ENCODE data around the gene LLGL1.

LLGL1 gene

DNA sequence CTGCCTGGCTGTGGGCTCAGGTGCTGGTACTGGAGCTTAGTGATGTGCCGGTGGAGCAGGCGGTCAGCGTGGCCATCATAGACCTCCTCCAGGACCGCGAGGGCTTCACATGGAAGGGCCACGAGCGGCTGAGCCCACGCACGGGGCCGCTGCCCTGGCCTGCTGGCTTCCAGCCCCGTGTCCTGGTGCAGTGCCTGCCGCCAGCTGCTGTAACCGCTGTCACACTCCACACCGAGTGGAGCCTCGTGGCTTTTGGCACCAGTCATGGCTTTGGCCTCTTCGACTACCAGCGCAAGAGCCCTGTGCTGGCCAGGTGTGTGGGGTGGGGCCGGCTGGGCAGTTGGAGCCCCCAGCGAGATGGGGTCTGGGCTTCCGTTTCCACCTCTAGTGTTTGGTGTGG lies 12.0 kb downstream of the LLGL1 start:
- TF ChIP-seq POLR2AphosphoS5 (IDR thresholded peaks at IDR 0.05; ENCODE audit: low read depth, low read length) (no peak), TAF1 (IDR thresholded peaks at IDR 0.05; ENCODE audit: borderline replicate concordance, insufficient read depth, low read length) (no peak), SIN3A (IDR thresholded peaks at IDR 0.05; ENCODE audit: borderline replicate concordance, insufficient read depth, low read length) (no peak), FOXP2 (optimal IDR thresholded peaks at IDR 0.05; ENCODE audit: borderline replicate concordance, extremely low read depth, extremely low read length, insufficient read depth) (no peak)
- TF ChIP-seq, protein P1, sequence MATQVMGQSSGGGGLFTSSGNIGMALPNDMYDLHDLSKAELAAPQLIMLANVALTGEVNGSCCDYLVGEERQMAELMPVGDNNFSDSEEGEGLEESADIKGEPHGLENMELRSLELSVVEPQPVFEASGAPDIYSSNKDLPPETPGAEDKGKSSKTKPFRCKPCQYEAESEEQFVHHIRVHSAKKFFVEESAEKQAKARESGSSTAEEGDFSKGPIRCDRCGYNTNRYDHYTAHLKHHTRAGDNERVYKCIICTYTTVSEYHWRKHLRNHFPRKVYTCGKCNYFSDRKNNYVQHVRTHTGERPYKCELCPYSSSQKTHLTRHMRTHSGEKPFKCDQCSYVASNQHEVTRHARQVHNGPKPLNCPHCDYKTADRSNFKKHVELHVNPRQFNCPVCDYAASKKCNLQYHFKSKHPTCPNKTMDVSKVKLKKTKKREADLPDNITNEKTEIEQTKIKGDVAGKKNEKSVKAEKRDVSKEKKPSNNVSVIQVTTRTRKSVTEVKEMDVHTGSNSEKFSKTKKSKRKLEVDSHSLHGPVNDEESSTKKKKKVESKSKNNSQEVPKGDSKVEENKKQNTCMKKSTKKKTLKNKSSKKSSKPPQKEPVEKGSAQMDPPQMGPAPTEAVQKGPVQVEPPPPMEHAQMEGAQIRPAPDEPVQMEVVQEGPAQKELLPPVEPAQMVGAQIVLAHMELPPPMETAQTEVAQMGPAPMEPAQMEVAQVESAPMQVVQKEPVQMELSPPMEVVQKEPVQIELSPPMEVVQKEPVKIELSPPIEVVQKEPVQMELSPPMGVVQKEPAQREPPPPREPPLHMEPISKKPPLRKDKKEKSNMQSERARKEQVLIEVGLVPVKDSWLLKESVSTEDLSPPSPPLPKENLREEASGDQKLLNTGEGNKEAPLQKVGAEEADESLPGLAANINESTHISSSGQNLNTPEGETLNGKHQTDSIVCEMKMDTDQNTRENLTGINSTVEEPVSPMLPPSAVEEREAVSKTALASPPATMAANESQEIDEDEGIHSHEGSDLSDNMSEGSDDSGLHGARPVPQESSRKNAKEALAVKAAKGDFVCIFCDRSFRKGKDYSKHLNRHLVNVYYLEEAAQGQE (IDR thresholded peaks at IDR 0.05; ENCODE audit: insufficient read depth in 1 of 2, low read depth in 2 of 2, low read length in 2 of 2): no peak

DNA sequence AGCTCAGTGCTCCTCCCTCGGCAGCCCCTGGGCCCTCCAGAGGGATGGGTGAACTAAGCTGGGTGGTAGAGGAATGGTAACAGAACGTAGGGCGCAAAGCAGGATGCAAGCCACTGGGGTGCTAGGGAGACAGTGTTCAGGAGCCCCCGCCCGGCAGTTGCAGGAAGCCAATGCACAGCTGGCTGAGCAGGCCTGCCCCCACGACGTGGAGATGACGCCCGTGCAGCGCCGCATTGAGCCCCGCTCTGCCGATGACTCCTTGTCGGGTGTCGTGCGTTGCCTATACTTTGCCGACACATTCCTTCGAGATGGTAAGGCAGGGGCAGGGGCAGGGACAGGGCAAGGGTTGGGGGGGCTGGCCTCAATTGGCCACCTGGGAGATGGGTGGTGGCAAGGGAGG lies 12.9 kb downstream of the LLGL1 start:
- TF ChIP-seq FOXP2 (optimal IDR thresholded peaks at IDR 0.05; ENCODE audit: borderline replicate concordance, extremely low read depth, extremely low read length, insufficient read depth): no peak
- TF ChIP-seq SIN3A (IDR thresholded peaks at IDR 0.05; ENCODE audit: borderline replicate concordance, insufficient read depth, low read length): no peak
- TF ChIP-seq, protein P1 (IDR thresholded peaks at IDR 0.05; ENCODE audit: insufficient read depth in 1 of 2, low read depth in 2 of 2, low read length in 2 of 2): no peak
- no peak for TF ChIP-seq TAF1 (IDR thresholded peaks at IDR 0.05; ENCODE audit: borderline replicate concordance, insufficient read depth, low read length)
- TF ChIP-seq POLR2AphosphoS5 (IDR thresholded peaks at IDR 0.05; ENCODE audit: low read depth, low read length): no peak

DNA sequence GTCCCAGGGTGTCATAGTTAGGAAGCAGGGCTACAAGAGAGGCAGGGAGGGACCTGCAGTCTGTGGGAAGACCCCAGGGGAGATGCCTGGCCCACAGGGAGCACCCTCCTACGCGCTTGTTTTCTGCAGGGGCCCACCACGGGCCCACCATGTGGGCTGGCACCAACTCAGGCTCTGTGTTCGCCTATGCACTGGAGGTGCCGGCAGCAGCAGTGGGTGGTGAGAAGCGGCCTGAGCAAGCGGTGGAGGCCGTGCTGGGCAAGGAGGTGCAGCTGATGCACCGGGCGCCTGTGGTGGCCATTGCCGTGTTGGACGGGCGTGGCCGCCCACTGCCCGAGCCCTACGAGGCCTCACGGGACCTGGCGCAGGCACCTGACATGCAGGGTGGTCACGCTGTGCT lies 15.0 kb downstream of the LLGL1 start:
- TF ChIP-seq, protein P1 (IDR thresholded peaks at IDR 0.05; ENCODE audit: insufficient read depth in 1 of 2, low read depth in 2 of 2, low read length in 2 of 2): no peak
- TF ChIP-seq FOXP2 (optimal IDR thresholded peaks at IDR 0.05; ENCODE audit: borderline replicate concordance, extremely low read depth, extremely low read length, insufficient read depth): no peak
- no peak for TF ChIP-seq TAF1 (IDR thresholded peaks at IDR 0.05; ENCODE audit: borderline replicate concordance, insufficient read depth, low read length)

DNA sequence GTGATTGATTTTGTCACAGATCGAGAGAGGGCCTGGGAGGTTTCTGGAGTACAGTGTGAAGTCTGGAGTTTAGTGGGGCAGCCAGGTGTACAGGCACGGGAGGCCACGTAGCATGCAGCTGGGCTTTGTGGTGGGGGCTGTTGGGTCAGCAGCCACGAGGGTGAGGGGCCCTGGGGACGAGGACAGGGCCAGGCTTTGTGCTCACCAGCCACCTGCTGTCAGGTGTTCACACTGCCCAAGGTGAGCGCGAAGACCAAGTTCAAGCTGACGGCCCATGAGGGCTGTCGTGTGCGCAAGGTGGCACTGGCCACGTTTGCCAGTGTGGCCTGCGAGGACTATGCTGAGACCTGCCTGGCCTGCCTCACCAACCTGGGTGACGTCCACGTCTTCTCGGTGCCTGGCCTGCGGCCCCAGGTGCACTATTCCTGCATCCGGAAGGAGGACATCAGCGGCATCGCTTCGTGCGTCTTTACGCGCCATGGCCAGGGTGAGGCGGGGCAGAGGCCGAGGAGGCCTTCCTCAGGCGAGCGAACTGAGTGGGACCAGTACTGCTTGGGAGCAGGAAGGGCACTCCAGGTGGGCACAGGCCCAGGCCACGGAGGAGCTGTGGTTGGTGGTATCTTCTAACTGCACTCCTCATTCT lies 15.9 kb downstream of the LLGL1 start:
- no peak for TF ChIP-seq SIN3A (IDR thresholded peaks at IDR 0.05; ENCODE audit: borderline replicate concordance, insufficient read depth, low read length)
- TF ChIP-seq, protein P1 (IDR thresholded peaks at IDR 0.05; ENCODE audit: insufficient read depth in 1 of 2, low read depth in 2 of 2, low read length in 2 of 2): no peak
- TF ChIP-seq POLR2AphosphoS5 (IDR thresholded peaks at IDR 0.05; ENCODE audit: low read depth, low read length): no peak
- TF ChIP-seq TAF1 (IDR thresholded peaks at IDR 0.05; ENCODE audit: borderline replicate concordance, insufficient read depth, low read length): no peak
- no peak for TF ChIP-seq FOXP2 (optimal IDR thresholded peaks at IDR 0.05; ENCODE audit: borderline replicate concordance, extremely low read depth, extremely low read length, insufficient read depth)

All from PFSK-1 (cell line).